K562 (cell line): ENCODE data around the gene TNFSF13. TPM values are rescaled to one million over a fixed set of nuclear protein-coding genes. Genes with fewer than 3 reads are reported as not detected.

ENCODE experiments used
- BCLAF1 ChIP-seq, 2 experiments: fragments of 450-650 bp in 1 of 2; IDR thresholded peaks; 2 replicates each; pipeline ENCODE4 v1.6.1; 2011 to 2017; ENCODE audit warnings: low read depth in 2 of 2, antibody characterized with exemption in 1 of 2, borderline replicate concordance in 1 of 2, low read length in 1 of 2, mild to moderate bottlenecking in 1 of 2, mixed read lengths in 1 of 2; ENCODE audit not compliant: control insufficient read depth in 1 of 2
- DPF2 ChIP-seq: fragments of 450-650 bp; IDR thresholded peaks from 2 replicates; pipeline ENCODE4 v1.6.1; 2016
- ELF4 ChIP-seq: fragments of 450-650 bp; formaldehyde crosslinking; IDR thresholded peaks from 2 replicates; pipeline ENCODE4 v1.4.0; 2022; ENCODE audit warnings: missing genetic modification characterization
- KDM4B ChIP-seq, 2 experiments: fragments of 450-650 bp in 1 of 2; sonication (generic) in 1 of 2; IDR thresholded peaks; 2 replicates each; pipeline ENCODE4 v1.6.1; 2016 to 2017; ENCODE audit warnings: borderline replicate concordance in 2 of 2, antibody characterized with exemption in 1 of 2, low read depth in 1 of 2, mild to moderate bottlenecking in 1 of 2
- MYNN ChIP-seq, 2 experiments: sonication (generic); formaldehyde crosslinking in 1 of 2; IDR thresholded peaks; 2 replicates each; pipeline versions ENCODE4 v1.5.0 to v1.6.1; 2016 to 2020; ENCODE audit warnings: antibody characterized with exemption in 1 of 2, missing genetic modification reagents in 1 of 2
- NBN ChIP-seq: fragments of 450-650 bp; IDR thresholded peaks from 2 replicates; pipeline ENCODE4 v1.6.1; 2016; ENCODE audit warnings: low read depth, mild to moderate bottlenecking
- NFE2 ChIP-seq: IDR thresholded peaks from 2 replicates; pipeline ENCODE4 v1.6.1; 2014; ENCODE audit warnings: antibody characterized with exemption, low read depth
- NR2C1 ChIP-seq, 2 experiments: fragments of 450-650 bp; IDR thresholded peaks; 2 replicates each; pipeline ENCODE4 v1.6.1; 2017; ENCODE audit warnings: mild to moderate bottlenecking in 2 of 2, antibody characterized with exemption in 1 of 2, inconsistent platforms in 1 of 2, missing compliant biosample characterization in 1 of 2, missing genetic modification characterization in 1 of 2
- NR4A1 ChIP-seq, 2 experiments: fragments of 250-450 bp in 1 of 2; fragments of 450-650 bp in 1 of 2; sonication (Bioruptor Pico) in 1 of 2; IDR thresholded peaks; 2 replicates each; pipeline versions ENCODE4 v1.4.0 to v1.6.1; 2016 to 2020; ENCODE audit warnings: mild to moderate bottlenecking in 2 of 2, missing compliant biosample characterization in 1 of 2, missing genetic modification characterization in 1 of 2, moderate library complexity in 1 of 2
- SMAD1 ChIP-seq: fragments of 150-350 bp; IDR thresholded peaks from 2 replicates; pipeline ENCODE4 v1.6.1; 2014; ENCODE audit warnings: low read length, low read depth; ENCODE audit not compliant: partially characterized antibody
- STAT6 ChIP-seq: sonication (generic); formaldehyde crosslinking; IDR thresholded peaks from 2 replicates; pipeline ENCODE4 v1.8.1; 2023; ENCODE audit warnings: mild to moderate bottlenecking, missing genetic modification reagents
- TBL1XR1 ChIP-seq, 2 experiments: IDR thresholded peaks; 2 replicates each; pipeline ENCODE4 v1.6.1; 2012; ENCODE audit warnings: improper control_type of control experiment in 2 of 2, low read length in 2 of 2, mild to moderate bottlenecking in 1 of 2
- TCF15 ChIP-seq: fragments of 250-450 bp; sonication (Bioruptor Pico); IDR thresholded peaks from 2 replicates; pipeline ENCODE4 v1.8.0; 2022; ENCODE audit warnings: moderate library complexity, mild to moderate bottlenecking, inconsistent platforms
- TSC22D4 ChIP-seq: fragments of 450-650 bp; IDR thresholded peaks from 2 replicates; pipeline ENCODE4 v1.6.1; 2016; ENCODE audit warnings: missing genetic modification characterization, missing biosample characterization, control low read depth
- ZFX ChIP-seq: sonication (generic); formaldehyde crosslinking; IDR thresholded peaks from 2 replicates; pipeline ENCODE4 v1.8.0; 2022; ENCODE audit warnings: mild to moderate bottlenecking, missing genetic modification reagents, moderate library complexity
- ZNF174 ChIP-seq: fragments of 250-450 bp; sonication (Bioruptor Pico); IDR thresholded peaks from 2 replicates; pipeline ENCODE4 v1.4.0; 2020; ENCODE audit warnings: mild to moderate bottlenecking
- ZNF217 ChIP-seq: sonication (generic); formaldehyde crosslinking; IDR thresholded peaks from 2 replicates; pipeline ENCODE4 v1.8.0; 2022; ENCODE audit warnings: mild to moderate bottlenecking, missing genetic modification reagents
- ZNF444 ChIP-seq: fragments of 250-450 bp; sonication (Bioruptor Pico); IDR thresholded peaks from 2 replicates; pipeline ENCODE4 v1.4.0; 2020; ENCODE audit warnings: mild to moderate bottlenecking, moderate library complexity
- ZNF511 ChIP-seq: sonication (generic); formaldehyde crosslinking; IDR thresholded peaks from 2 replicates; pipeline ENCODE4 v1.8.0; 2022; ENCODE audit warnings: mild to moderate bottlenecking, missing genetic modification reagents
- ZNF57 ChIP-seq: fragments of 450-650 bp; formaldehyde crosslinking; IDR thresholded peaks from 2 replicates; pipeline ENCODE4 v1.4.0; 2020; ENCODE audit warnings: mild to moderate bottlenecking, moderate library complexity
- polyA plus RNA-seq, 8 experiments: library from polyadenylated mRNA; depleted of rRNA in 4 of 8; stranded (reverse) in 5 of 8; unstranded in 3 of 8; fragments of >200 nt; fragmentation: Nextera tagmentation in 2 of 8; fragmentation: Illumina TruSeq in 1 of 8; extraction: Ambion mirVana in 2 of 8; extraction: Trizol in 1 of 8; gene quantifications; 2 replicates each; pipeline versions ENCODE4 v1.2.1 to v1.2.3, GENCODE V29; 2011 to 2014; ENCODE audit warnings: inconsistent platforms in 1 of 8, missing spikeins in 1 of 8
- total RNA-seq, 7 experiments: library from RNA; depleted of rRNA in 6 of 7; stranded (reverse); fragments of >200 nt in 6 of 7; fragmentation: Illumina TruSeq in 2 of 7; extraction: Trizol in 2 of 7; gene quantifications; 2 replicates each; pipeline versions ENCODE4 v1.2.1 to v1.2.3, GENCODE V29; 2011 to 2021; ENCODE audit warnings: low replicate concordance in 1 of 7

The TNFSF13 gene
- total and polyA plus RNA-seq, 9 of the 15 experiments (the other 6 are each of a cell fraction or from before 2014, with no cell fraction given): 0.04 to 0.51 (median 0.19) TPM; not detected in 1

- no peak for TF ChIP-seq BCLAF1 (IDR thresholded peaks at IDR 0.05; ENCODE audit: borderline replicate concordance in 1 of 2, control insufficient read depth in 1 of 2, low read depth in 2 of 2, low read length in 1 of 2)
- TF ChIP-seq NR2C1 (IDR thresholded peaks at IDR 0.05): no peak
- TF ChIP-seq NR2C1 (tag; IDR thresholded peaks at IDR 0.05): no peak
- no peak for TF ChIP-seq STAT6 (CRISPR knock-in tag)
- TF ChIP-seq NFE2: peak; percentile 93
- no peak for TF ChIP-seq ZNF57
- TF ChIP-seq ZNF217 (CRISPR knock-in tag): no peak
- TF ChIP-seq ELF4 (CRISPR knock-in tag): no peak
- 0 out of 2 replicates have a peak, but pooled peaks have one; percentile 39 for TF ChIP-seq MYNN (IDR thresholded peaks at IDR 0.05)
- no peak for TF ChIP-seq MYNN (CRISPR knock-in tag; IDR thresholded peaks at IDR 0.05)
- TF ChIP-seq ZNF174: no peak
- TF ChIP-seq NR4A1 (CRISPR knock-in tag; IDR thresholded peaks at IDR 0.05): no peak
- TF ChIP-seq NR4A1 (tag; IDR thresholded peaks at IDR 0.05): no peak
- TF ChIP-seq ZFX (CRISPR knock-in tag): no peak
- TF ChIP-seq KDM4B (IDR thresholded peaks at IDR 0.05; ENCODE audit: borderline replicate concordance in 2 of 2, low read depth in 1 of 2): no peak
- no peak for TF ChIP-seq TCF15 (CRISPR knock-in tag)
- no peak for TF ChIP-seq SMAD1
- no peak for TF ChIP-seq ZNF444 (CRISPR knock-in tag)
- peak; percentile 22; the same call in 1 of the 2 replicates for TF ChIP-seq ZNF511
- no peak for TF ChIP-seq TBL1XR1 (IDR thresholded peaks at IDR 0.05; ENCODE audit: low read length in 2 of 2)
- TF ChIP-seq DPF2: peak; percentile 74
- no peak for TF ChIP-seq NBN
- no peak for TF ChIP-seq TSC22D4 (tag)
Observed at GRCh38 chr17:7580604-7581575, 22.3 kb downstream of the TNFSF13 start (continued).
